H9 (cell line): ENCODE data around the gene KIAA1671. TPM values are rescaled to one million over a fixed set of nuclear protein-coding genes. Genes with fewer than 3 reads are reported as not detected.

Experiments used
- DNase-seq: peaks from one replicate; pipeline ENCODE4 v3.0.0-alpha.2; 2017
- H2AFZ ChIP-seq: one replicate; pipeline ENCODE4 v1.6.1; 2013; ENCODE audit warnings: mild to moderate bottlenecking, low read length, control low read depth, moderate library complexity
- H2AK5ac ChIP-seq: 2 replicates; pipeline ENCODE4 v1.6.1; 2013; ENCODE audit warnings: low read length, control low read depth, mixed read lengths; ENCODE audit not compliant: insufficient read length
- H2BK120ac ChIP-seq: one replicate; pipeline ENCODE4 v1.6.1; 2013; ENCODE audit warnings: low read depth, mild to moderate bottlenecking, low read length, control low read depth, inconsistent platforms; ENCODE audit not compliant: poor library complexity, severe bottlenecking
- H2BK12ac ChIP-seq: 2 replicates; pipeline ENCODE4 v1.6.1; 2013; ENCODE audit warnings: low read length, control low read depth, mixed read lengths, low read depth; ENCODE audit not compliant: insufficient read length
- H2BK15ac ChIP-seq: 2 replicates; pipeline ENCODE4 v1.6.1; 2013; ENCODE audit warnings: low read depth, low read length, control low read depth
- H2BK20ac ChIP-seq: one replicate; pipeline ENCODE4 v1.6.1; 2013; ENCODE audit warnings: low read depth, mild to moderate bottlenecking, low read length, control low read depth, inconsistent platforms; ENCODE audit not compliant: poor library complexity, severe bottlenecking
- H2BK5ac ChIP-seq: 2 replicates; pipeline ENCODE4 v1.6.1; 2013; ENCODE audit warnings: low read length, control low read depth, mixed read lengths; ENCODE audit not compliant: insufficient read length
- H3K14ac ChIP-seq: 2 replicates; pipeline ENCODE4 v1.6.1; 2013; ENCODE audit warnings: low read length, control low read depth; ENCODE audit not compliant: insufficient read depth
- H3K18ac ChIP-seq: 2 replicates; pipeline ENCODE4 v1.6.1; 2013; ENCODE audit warnings: low read depth, mild to moderate bottlenecking, mixed read lengths, low read length, control low read depth; ENCODE audit not compliant: insufficient read length
- H3K23ac ChIP-seq: 2 replicates; pipeline ENCODE4 v1.6.1; 2013; ENCODE audit warnings: low read length, control low read depth, mixed read lengths, low read depth; ENCODE audit not compliant: insufficient read length
- H3K23me2 ChIP-seq: 2 replicates; pipeline ENCODE4 v1.6.1; 2013; ENCODE audit warnings: low read depth, mild to moderate bottlenecking, mixed read lengths, low read length, control low read depth; ENCODE audit not compliant: insufficient read length, poor library complexity, severe bottlenecking
- H3K27ac ChIP-seq: 2 replicates; pipeline ENCODE4 v1.5.1; 2013; ENCODE audit warnings: low read length, control low read depth, mixed read lengths, low read depth; ENCODE audit not compliant: insufficient read length
- H3K27me3 ChIP-seq: 2 replicates; pipeline ENCODE4 v1.6.1; 2013; ENCODE audit warnings: low read length, control low read depth, inconsistent platforms; ENCODE audit not compliant: insufficient read depth
- H3K4ac ChIP-seq: 2 replicates; pipeline ENCODE4 v1.6.1; 2013; ENCODE audit warnings: low read depth, mild to moderate bottlenecking, control low read depth, inconsistent platforms, low read length, moderate library complexity
- H3K4me1 ChIP-seq: 2 replicates; pipeline ENCODE4 v1.6.1; 2013; ENCODE audit warnings: low read length, control low read depth, inconsistent platforms; ENCODE audit not compliant: insufficient read depth
- H3K4me2 ChIP-seq: 2 replicates; pipeline ENCODE4 v1.6.1; 2013; ENCODE audit warnings: low read length, control low read depth, mixed read lengths; ENCODE audit not compliant: insufficient read length, insufficient read depth
- H3K56ac ChIP-seq: 2 replicates; pipeline ENCODE4 v1.6.1; 2013; ENCODE audit warnings: low read depth, mild to moderate bottlenecking, mixed read lengths, low read length, control low read depth; ENCODE audit not compliant: insufficient read length
- H3K79me1 ChIP-seq: 2 replicates; pipeline ENCODE4 v1.6.1; 2013; ENCODE audit warnings: low read depth, mild to moderate bottlenecking, moderate library complexity, low read length, control low read depth, inconsistent platforms; ENCODE audit not compliant: insufficient read depth, poor library complexity, severe bottlenecking
- H3K79me2 ChIP-seq: 2 replicates; pipeline ENCODE4 v1.6.1; 2013; ENCODE audit warnings: low read length, control low read depth, inconsistent platforms; ENCODE audit not compliant: insufficient read depth
- H3K9ac ChIP-seq: 2 replicates; pipeline ENCODE4 v1.6.1; 2013; ENCODE audit warnings: low read length, control low read depth, mixed read lengths; ENCODE audit not compliant: insufficient read length; ENCODE audit errors: extremely low read depth
- H3K9me3 ChIP-seq: one replicate; pipeline ENCODE4 v1.6.1; 2013; ENCODE audit warnings: low read depth, low read length, inconsistent platforms; ENCODE audit not compliant: control insufficient read depth
- H3T11ph ChIP-seq: one replicate; pipeline ENCODE4 v1.6.1; 2013; ENCODE audit warnings: mild to moderate bottlenecking, low read length, control low read depth, inconsistent platforms
- H4K20me1 ChIP-seq: one replicate; pipeline ENCODE4 v1.6.1; 2013; ENCODE audit not compliant: control insufficient read depth, insufficient read length, insufficient read depth
- H4K5ac ChIP-seq: 2 replicates; pipeline ENCODE4 v1.6.1; 2013; ENCODE audit warnings: low read depth, mild to moderate bottlenecking, mixed read lengths, low read length, control low read depth; ENCODE audit not compliant: insufficient read length
- H4K8ac ChIP-seq: replicated peaks from 2 replicates; pipeline ENCODE4 v1.6.1; 2013; ENCODE audit warnings: low read length, control low read depth, mixed read lengths, low read depth; ENCODE audit not compliant: insufficient read length
- H4K91ac ChIP-seq: 2 replicates; pipeline ENCODE4 v1.6.1; 2013; ENCODE audit warnings: low read depth, mild to moderate bottlenecking, moderate library complexity, mixed read lengths, low read length, control low read depth; ENCODE audit not compliant: insufficient read length
- H3K27ac Mint-ChIP-seq, 3 experiments: 2 replicates in 2 of 3; 3 replicates in 1 of 3; pipeline ENCODE4 v1.8.0; 2020 to 2021; ENCODE audit warnings: mixed read lengths in 3 of 3, mild to moderate bottlenecking in 1 of 3, moderate library complexity in 1 of 3
- H3K27me3 Mint-ChIP-seq: 2 replicates; pipeline ENCODE4 v1.8.0; 2021; ENCODE audit warnings: low read depth, mild to moderate bottlenecking, moderate library complexity, mixed read lengths
- H3K36me3 Mint-ChIP-seq, 3 experiments: 2 replicates in 2 of 3; 3 replicates in 1 of 3; pipeline ENCODE4 v1.8.0; 2020 to 2021; ENCODE audit warnings: low read depth in 3 of 3, mixed read lengths in 3 of 3; ENCODE audit not compliant: insufficient read depth in 1 of 3
- H3K4me1 Mint-ChIP-seq, 2 experiments: 2 replicates each; pipeline ENCODE4 v1.8.0; 2020; ENCODE audit warnings: mixed read lengths in 2 of 2
- H3K4me3 Mint-ChIP-seq, 2 experiments: 2 replicates in 1 of 2; 3 replicates in 1 of 2; pipeline ENCODE4 v1.8.0; 2020 to 2021; ENCODE audit warnings: mild to moderate bottlenecking in 2 of 2, mixed read lengths in 2 of 2, moderate library complexity in 1 of 2
- H3K9me3 Mint-ChIP-seq, 2 experiments: 2 replicates in 1 of 2; 3 replicates in 1 of 2; pipeline ENCODE4 v1.8.0; 2020; ENCODE audit warnings: mild to moderate bottlenecking in 2 of 2, mixed read lengths in 2 of 2, moderate library complexity in 1 of 2
- WGBS: extraction: QIAGEN DNeasy Blood & Tissue Kit; methylation state at CpG from one replicate; pipeline ENCODE4 v1.1.7; 2013; ENCODE audit warnings: missing lambda C conversion rate, low lambda C conversion rate, mixed read lengths; ENCODE audit not compliant: insufficient read length; ENCODE audit errors: extremely low coverage; 5-methylcytosine and 5-hydroxymethylcytosine counted together
- total RNA-seq: library from RNA; stranded (reverse); gene quantifications from 2 replicates; pipeline ENCODE4 v1.2.1, GENCODE V29; 2021
- TF ChIP-seq, protein P1 (sequence below): fragments of 200-600 bp; sonication (generic); conservative IDR thresholded peaks from 3 replicates; pipeline ENCODE4 v1.8.0; 2021; ENCODE audit warnings: antibody characterized with exemption, mild to moderate bottlenecking

The KIAA1671 gene
- total RNA-seq, 1 experiment from 2014 or later = 22.6 TPM

GRCh38 chr22:25149014-25149413, 196.5 kb downstream of the KIAA1671 start:
- Histone ChIP-seq H3K14ac (no peak overlapping the region), H4K20me1 (no peaks in the 10 kb centered on the region), H3K23me2 (no peaks in the 10 kb centered on the region), H2AFZ (no peak overlapping the region), H3K23ac (no peak overlapping the region), H4K8ac (no peak overlapping the region), H3K27ac (no peak overlapping the region), H3K79me1 (no peaks in the 10 kb centered on the region), H2BK15ac (no peak overlapping the region), H2BK12ac (no peak overlapping the region), H3K9ac (no peak overlapping the region), H3K79me2 (no peaks in the 10 kb centered on the region; the same call in 1 of the 2 replicates), H3K4me1 (peaks cover 5% of the 10 kb centered on the region; the same call in 1 of the 2 replicates), H3K56ac (no peak overlapping the region), H2BK5ac (no peak overlapping the region), H3K27me3 (no peaks in the 10 kb centered on the region), H4K91ac (no peak overlapping the region), H3K4ac (no peak overlapping the region), H2BK120ac (no peak overlapping the region), H3K4me2 (no peak overlapping the region), H2BK20ac (no peak overlapping the region), H2AK5ac (no peak overlapping the region), H4K5ac (no peak overlapping the region), H3K9me3 (no peaks in the 10 kb centered on the region), H3T11ph (no peak overlapping the region), H3K18ac (no peak overlapping the region)
- Mint-ChIP-seq H3K36me3 (no peaks in the 10 kb centered on the region), H3K4me3 (no peak overlapping the region; a peak in 1 of 5 replicates), H3K9me3 (no peaks in the 10 kb centered on the region), H3K27ac (no peak overlapping the region; a peak in 1 of 7 replicates), H3K27me3 (no peaks in the 10 kb centered on the region), H3K4me1 (peaks cover 30 to 40% of the 10 kb centered on the region in 2 experiments)
- whole genome bisulfite sequencing = no CpG with 5 or more reads among the region's 6 CpGs
- DNase-seq = no peak
- TF ChIP-seq, protein P1, sequence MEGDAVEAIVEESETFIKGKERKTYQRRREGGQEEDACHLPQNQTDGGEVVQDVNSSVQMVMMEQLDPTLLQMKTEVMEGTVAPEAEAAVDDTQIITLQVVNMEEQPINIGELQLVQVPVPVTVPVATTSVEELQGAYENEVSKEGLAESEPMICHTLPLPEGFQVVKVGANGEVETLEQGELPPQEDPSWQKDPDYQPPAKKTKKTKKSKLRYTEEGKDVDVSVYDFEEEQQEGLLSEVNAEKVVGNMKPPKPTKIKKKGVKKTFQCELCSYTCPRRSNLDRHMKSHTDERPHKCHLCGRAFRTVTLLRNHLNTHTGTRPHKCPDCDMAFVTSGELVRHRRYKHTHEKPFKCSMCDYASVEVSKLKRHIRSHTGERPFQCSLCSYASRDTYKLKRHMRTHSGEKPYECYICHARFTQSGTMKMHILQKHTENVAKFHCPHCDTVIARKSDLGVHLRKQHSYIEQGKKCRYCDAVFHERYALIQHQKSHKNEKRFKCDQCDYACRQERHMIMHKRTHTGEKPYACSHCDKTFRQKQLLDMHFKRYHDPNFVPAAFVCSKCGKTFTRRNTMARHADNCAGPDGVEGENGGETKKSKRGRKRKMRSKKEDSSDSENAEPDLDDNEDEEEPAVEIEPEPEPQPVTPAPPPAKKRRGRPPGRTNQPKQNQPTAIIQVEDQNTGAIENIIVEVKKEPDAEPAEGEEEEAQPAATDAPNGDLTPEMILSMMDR = no peak
